ENCODE measurements around the gene CTAGE15. TPM values are rescaled to one million over a fixed set of nuclear protein-coding genes. Genes with fewer than 3 reads are reported as not detected.
"Not testable (repeated sequence)": the region's sequence is repeated elsewhere in the genome, so short reads cannot be mapped to it uniquely, and the experiment has no call there.

Gene CTAGE15, protein sequence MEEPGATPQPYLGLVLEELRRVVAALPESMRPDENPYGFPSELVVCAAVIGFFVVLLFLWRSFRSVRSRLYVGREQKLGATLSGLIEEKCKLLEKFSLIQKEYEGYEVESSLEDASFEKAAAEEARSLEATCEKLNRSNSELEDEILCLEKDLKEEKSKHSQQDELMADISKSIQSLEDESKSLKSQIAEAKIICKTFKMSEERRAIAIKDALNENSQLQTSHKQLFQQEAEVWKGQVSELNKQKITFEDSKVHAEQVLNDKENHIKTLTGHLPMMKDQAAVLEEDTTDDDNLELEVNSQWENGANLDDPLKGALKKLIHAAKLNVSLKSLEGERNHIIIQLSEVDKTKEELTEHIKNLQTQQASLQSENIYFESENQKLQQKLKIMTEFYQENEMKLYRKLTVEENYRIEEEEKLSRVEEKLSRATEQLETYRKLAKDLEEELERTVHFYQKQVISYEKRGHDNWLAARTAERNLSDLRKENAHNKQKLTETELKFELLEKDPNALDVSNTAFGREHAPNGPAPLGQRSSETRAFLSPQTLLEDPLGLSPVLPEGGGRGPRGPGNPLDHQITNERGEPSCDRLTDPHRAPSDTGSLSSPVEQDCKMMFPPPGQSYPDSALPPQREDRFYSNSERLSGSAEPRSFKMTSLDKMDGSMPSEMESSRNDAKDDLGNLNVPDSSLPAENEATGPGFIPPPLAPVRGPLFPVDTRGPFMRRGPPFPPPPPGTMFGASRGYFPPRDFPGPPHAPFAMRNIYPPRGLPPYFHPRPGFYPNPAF
- not detected for total RNA-seq
- polyA plus RNA-seq: under 1 TPM in 2 of 3 donors, not detected in 1; 0.09 to 0.19 TPM
- total RNA-seq: 0 to 0.50 (median 0.03) reads per million in 6 experiments

DNA sequence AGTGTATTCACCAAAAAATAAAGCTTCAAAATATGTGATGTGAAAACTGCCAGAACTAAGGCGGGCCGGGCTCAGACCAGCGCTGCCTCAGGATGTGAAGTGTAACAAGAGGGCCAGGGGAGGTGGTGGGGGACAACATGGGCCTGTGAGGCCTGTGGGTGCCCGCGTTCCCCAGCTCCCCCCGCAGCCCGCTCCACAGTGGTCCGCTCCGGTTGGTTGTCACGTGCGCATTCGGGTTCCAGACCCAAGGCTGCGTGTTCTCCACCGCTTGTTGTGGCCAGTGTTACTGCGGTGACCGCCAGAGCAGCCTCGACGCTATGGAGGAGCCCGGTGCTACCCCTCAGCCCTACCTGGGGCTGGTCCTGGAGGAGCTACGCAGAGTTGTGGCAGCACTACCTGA lies at the start of gene CTAGE15:
Gene CTAGE15 (plus strand): TSS at position 301 of the 400 bp plus-strand sequence. CDS start 17 bp downstream, at position 318.
- not testable (repeated sequence) for ATAC-seq

DNA sequence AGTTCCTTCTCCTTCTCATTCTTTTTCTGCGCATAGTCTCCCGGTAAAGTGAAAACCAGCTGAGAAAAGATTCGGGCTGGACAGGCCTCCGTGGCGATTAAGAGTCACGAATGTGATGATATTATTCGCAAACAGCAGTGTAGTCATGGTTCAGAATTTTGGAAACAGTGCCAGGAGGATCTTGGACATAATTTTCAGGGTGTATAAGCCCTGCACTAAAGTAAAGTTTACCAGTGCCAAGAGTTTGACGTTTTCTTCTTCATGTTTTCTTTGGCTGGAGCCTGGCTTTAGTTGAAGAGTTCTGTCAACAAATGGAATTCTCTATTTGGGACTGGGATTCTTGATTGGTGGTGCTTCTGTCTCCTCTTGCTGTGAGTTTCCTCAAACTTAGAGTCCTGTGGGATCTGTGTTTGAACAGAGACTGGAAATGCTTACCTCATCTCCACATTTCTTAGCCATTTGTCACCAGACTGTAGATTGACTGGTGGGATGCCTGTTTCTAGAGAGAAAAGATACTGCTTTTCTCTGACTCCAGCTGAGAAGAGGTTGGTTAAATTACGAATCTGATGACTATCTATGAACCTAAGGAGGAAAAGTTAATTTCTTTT lies 49.2 kb upstream of the CTAGE15 start:
- POLR2A ChIA-PET, H3K27ac Mint-ChIP-seq, H3K27me3 Mint-ChIP-seq, H3K9me3 Mint-ChIP-seq, ATAC-seq, H3K4me3 Mint-ChIP-seq, H3K4me1 Mint-ChIP-seq, DNase-seq: not testable (repeated sequence)
- H3K36me3 Mint-ChIP-seq: peaks cover 0 to 29% (median 18%) of the 10 kb centered on the region in 3 donors

More for the DNA sequence above, at the start of gene CTAGE15:
- H3K36me3 Mint-ChIP-seq, H3K27me3 Mint-ChIP-seq, H3K27ac Mint-ChIP-seq, H3K4me1 Mint-ChIP-seq, DNase-seq, H3K9me3 Mint-ChIP-seq, H3K4me3 Mint-ChIP-seq, POLR2A ChIA-PET: not testable (repeated sequence)

DNA sequence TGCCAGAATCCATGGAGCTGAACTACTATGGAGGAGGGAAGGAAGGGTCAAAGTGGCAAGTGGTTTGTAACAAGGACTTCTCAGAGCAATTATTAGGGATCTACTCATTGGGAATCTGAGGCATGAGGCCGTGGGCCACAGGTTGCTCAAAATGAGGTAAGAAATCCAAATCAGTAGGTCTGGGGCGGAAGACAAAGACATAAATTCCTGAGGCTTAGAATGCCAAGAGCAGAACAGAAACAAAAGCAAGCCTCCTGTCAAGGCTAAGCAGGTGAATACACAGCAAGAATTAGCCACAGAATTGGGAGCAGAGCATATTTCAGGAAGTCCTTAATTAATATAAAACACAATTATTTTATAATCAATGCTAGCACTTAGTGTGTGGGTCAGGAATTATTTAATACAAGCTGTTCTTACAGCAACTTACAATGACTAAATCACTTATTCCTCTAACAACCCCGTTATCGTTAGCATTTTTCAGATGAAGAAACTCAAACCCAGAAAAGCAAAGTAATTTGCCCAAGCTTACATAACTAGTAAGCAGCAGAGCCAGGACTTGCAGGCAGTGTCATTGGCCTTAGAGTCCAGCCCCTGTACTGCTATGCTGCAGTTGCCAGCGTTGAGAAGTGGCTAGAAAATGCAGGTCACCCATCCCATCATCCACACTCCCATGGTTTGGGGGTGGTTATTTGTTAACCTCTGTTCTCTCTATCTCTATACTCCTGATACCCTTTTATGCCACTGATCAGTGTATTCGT lies 40.3 kb upstream of the CTAGE15 start:
- POLR2A ChIA-PET, H3K4me1 Mint-ChIP-seq, ATAC-seq, H3K27ac Mint-ChIP-seq, H3K27me3 Mint-ChIP-seq, H3K36me3 Mint-ChIP-seq, DNase-seq, H3K9me3 Mint-ChIP-seq, H3K4me3 Mint-ChIP-seq: not testable (repeated sequence)

DNA sequence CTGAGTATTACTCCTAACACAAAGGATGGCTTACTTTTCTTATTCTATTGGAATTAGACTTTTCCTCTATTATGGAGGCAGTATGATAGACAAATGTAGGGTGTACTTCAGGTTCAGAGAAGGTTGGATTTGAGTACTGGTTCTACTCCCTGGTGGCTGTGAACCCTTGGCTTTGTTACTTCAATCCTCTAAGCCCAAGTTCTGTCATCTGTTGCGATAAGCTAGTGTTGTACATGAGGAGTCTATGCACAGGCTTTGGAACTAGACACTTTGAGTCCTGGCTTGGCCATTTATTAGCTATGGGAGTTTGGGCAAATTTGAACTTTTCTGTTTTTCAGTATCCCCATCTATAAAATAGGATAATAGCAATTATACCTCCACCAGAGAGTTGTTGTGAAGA lies 39.7 kb upstream of the CTAGE15 start:
- H3K27ac Mint-ChIP-seq, H3K36me3 Mint-ChIP-seq, H3K4me1 Mint-ChIP-seq, DNase-seq, POLR2A ChIA-PET, H3K4me3 Mint-ChIP-seq, H3K27me3 Mint-ChIP-seq, ATAC-seq, H3K9me3 Mint-ChIP-seq: not testable (repeated sequence)

DNA sequence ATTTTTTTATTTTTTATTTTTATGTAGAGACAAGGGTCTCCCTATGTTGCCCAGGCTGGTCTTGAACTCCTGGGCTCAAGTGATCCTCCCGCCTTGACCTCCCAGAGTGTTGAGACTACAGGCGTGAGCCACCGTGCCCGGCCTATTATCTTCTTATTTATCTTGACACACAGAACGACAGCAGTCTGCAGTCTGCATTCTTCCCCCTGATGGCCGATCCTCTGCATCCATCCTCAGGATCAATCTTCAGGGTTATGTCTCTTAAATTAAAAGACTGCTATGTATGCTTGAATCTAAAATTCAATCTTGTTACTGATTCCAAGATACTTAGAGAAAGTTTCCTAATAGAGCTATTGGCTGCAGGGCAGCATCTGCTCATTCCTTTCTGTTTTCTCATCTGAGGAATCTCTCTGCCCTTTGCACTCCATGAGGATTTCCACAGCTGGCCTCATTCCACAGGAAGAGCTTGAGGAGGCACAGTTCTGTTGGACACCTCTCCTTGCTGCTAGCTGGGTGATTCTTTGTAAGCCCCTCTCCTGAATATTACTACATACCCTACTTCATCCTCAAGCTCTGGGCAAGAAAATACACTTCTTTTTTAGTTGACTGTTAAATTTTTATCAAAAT lies 38.3 kb upstream of the CTAGE15 start:
- ATAC-seq, H3K27ac Mint-ChIP-seq, DNase-seq, H3K27me3 Mint-ChIP-seq, H3K4me1 Mint-ChIP-seq, POLR2A ChIA-PET, H3K4me3 Mint-ChIP-seq, H3K9me3 Mint-ChIP-seq, H3K36me3 Mint-ChIP-seq: not testable (repeated sequence)

DNA sequence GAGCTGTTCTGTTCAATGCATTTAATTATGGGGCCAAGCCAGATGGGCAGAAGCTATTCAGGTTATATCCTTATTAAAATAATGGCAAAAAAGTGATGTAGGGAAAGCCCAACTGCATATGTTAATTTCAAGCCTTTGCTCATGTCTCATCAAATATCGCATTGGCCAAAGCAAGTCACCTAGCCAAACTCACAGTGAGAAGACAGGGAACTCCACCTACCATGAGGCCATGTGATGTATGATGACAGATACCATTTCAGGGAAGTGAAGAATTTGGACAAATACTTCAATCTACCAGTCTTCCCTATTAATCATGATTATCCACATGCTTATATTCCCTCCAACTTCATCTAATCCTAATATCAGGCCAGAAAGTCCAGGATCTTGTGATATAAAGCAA lies 35.2 kb upstream of the CTAGE15 start:
- H3K4me1 Mint-ChIP-seq, ATAC-seq, H3K27me3 Mint-ChIP-seq, H3K9me3 Mint-ChIP-seq, DNase-seq, H3K4me3 Mint-ChIP-seq, POLR2A ChIA-PET, H3K36me3 Mint-ChIP-seq, H3K27ac Mint-ChIP-seq: not testable (repeated sequence)

DNA sequence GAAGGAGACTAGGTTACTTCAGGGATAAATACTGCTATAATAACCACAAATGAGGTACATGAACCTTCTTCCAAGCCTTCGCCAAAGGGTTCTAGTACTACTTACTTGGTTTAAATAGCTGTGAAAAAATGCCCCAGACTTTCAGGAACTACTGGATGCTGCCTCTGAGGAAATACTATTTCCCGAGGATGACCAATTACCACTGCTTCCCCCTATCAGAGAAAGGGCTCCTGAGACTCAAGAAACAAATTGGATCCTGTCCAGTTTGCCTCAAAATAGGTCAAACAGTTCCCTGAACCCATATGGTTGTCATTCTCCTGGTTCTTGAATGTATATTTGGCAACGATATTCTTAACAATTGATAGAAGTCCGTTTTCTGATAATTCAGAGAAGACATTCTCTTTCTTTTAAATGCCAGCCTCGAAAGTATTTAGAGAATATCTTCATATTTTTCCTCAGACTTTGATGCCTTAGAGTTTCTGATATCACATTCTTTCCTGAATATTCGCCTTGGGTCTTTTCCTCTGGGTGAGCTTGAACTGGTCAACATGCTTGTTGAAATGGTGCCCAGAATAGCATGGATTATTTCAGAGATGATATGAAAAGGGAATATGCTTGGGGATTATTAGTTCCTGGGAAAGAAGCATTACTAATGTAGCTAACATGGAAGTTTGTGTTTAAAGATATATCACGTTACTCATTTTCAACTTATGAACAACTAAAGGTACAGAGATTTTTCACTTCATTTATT lies 28.1 kb upstream of the CTAGE15 start:
- H3K27ac Mint-ChIP-seq, H3K9me3 Mint-ChIP-seq, H3K36me3 Mint-ChIP-seq, H3K27me3 Mint-ChIP-seq, POLR2A ChIA-PET, DNase-seq, ATAC-seq, H3K4me1 Mint-ChIP-seq, H3K4me3 Mint-ChIP-seq: not testable (repeated sequence)

DNA sequence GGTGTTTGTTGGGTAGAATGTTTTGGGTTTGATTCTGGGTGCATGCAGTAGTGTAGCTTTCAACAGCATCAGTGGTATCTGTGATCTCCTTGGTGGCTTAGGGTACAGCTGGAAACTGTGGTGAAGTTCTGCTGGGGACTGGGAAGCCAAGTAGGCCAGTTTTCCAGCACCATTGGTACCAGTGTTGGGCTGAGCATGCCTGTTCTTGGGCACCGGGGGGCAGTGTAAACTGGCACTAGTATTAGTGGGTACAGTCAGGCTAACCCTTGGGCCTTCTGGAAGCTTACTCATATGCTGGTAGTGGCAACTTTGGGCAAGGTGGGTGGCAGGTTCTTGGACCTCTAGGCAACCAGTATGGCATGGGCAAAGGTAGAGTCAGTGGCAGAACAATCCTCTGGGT lies 15.6 kb upstream of the CTAGE15 start:
- ATAC-seq, H3K27ac Mint-ChIP-seq, H3K4me3 Mint-ChIP-seq, H3K27me3 Mint-ChIP-seq, DNase-seq, H3K4me1 Mint-ChIP-seq, POLR2A ChIA-PET, H3K36me3 Mint-ChIP-seq, H3K9me3 Mint-ChIP-seq: not testable (repeated sequence)

DNA sequence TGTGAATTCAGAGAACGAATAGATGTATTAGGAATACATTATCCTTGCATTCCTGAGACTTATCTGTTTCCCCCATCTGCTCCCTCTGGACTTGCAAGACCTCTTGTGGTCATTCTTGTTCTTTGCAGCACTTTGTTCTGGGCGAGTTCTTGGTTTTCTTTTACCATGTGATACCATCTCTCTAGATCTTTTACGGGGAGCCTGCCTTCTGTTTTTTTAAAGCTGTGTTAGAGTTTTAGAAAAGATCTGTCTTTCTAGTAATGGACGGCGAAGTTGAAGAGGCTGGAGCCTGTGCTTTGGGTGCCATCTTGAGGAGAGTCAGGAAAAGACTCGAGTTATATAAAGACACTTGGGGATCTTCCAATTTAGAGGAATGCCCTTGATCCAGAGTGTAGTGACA lies 8.3 kb upstream of the CTAGE15 start:
- H3K9me3 Mint-ChIP-seq, H3K27me3 Mint-ChIP-seq, H3K4me3 Mint-ChIP-seq, H3K27ac Mint-ChIP-seq, POLR2A ChIA-PET, H3K4me1 Mint-ChIP-seq, H3K36me3 Mint-ChIP-seq: not testable (repeated sequence)
- ATAC-seq (peak; percentile 38 to 70), DNase-seq (peak in 1 of 10 donors; percentile 7)

DNA sequence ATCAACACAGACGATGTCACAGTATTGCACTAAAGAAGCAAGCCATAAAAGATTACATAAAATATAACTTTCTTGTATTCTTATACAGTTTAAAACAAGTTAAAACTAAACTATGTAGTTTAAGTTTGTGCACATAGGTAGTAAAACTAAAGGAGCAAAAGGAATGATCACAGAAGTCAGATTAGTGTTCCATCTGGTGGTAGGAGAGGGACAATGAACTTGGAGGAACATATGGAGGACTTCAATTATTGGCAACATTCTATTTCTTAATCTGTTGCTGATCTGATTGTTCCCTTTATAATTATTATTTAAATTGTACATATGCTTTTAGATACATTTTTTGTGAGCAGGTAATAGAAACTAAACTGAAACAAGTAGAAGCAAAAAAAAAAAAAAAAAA lies 5.6 kb upstream of the CTAGE15 start:
- H3K36me3 Mint-ChIP-seq, H3K27ac Mint-ChIP-seq, H3K9me3 Mint-ChIP-seq, ATAC-seq, H3K4me3 Mint-ChIP-seq, DNase-seq, H3K4me1 Mint-ChIP-seq, POLR2A ChIA-PET, H3K27me3 Mint-ChIP-seq: not testable (repeated sequence)

DNA sequence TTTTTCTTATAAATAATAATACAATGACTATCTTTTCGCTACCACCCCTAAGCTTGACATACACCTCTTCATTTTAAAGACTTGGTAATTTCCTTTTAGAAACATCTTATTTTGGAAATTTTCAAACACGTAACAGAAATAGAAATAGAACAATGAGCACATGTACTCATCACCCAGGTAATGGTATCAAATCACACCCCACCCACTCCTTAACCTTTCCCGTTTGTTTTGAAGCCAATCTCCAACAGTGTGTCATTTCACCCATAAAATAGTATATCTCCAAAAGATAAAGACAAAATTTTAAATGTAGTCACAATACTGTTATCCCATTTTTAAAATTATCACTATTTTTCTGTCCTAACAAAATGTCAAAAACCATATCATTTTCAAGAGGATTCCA lies 16.6 kb downstream of the CTAGE15 start:
- H3K27me3 Mint-ChIP-seq, H3K4me3 Mint-ChIP-seq, H3K9me3 Mint-ChIP-seq, H3K36me3 Mint-ChIP-seq, H3K27ac Mint-ChIP-seq, POLR2A ChIA-PET, DNase-seq, H3K4me1 Mint-ChIP-seq, ATAC-seq: not testable (repeated sequence)

DNA sequence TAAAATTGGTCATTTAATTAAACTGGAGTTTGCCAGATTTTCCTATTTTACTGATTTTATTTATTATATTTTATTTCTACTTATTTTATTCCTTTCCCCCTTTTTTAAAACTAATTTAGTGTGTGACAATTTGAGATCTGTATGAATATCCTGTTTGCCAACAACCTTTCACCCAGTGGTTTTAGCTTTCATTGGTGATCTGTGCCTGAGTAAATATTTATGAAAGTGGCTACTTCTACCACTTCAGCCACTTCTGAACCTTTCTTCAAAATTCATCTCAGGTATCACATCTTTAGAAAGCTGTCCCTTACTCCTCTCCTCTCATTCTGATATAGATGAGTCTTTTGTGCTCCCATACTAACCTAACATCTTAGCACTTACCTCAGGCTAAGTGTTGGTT lies 18.3 kb downstream of the CTAGE15 start:
- H3K27ac Mint-ChIP-seq, DNase-seq, H3K27me3 Mint-ChIP-seq, H3K9me3 Mint-ChIP-seq, H3K4me3 Mint-ChIP-seq, H3K4me1 Mint-ChIP-seq, ATAC-seq, POLR2A ChIA-PET, H3K36me3 Mint-ChIP-seq: not testable (repeated sequence)

Data from naive thymus-derived CD8-positive, alpha-beta T cell (primary cell).